ENCODE data around the gene ADIPOR2.
A peak's percentile ranks its signal among the peaks of the same experiment; 100 is the strongest.
"Not testable (repeated sequence)": the region's sequence is repeated elsewhere in the genome, so short reads cannot be mapped to it uniquely, and the experiment has no call there.

The ADIPOR2 gene

GRCh38 chr12:1705774-1706631, 15.1 kb downstream of the ADIPOR2 start:
- no peak for DNase-seq

GRCh38 chr12:1706632-1706980, 15.7 kb downstream of the ADIPOR2 start:
- no peak for DNase-seq

GRCh38 chr12:1707051-1707450, 16.2 kb downstream of the ADIPOR2 start:
- DNase-seq: no peak

GRCh38 chr12:1709968-1710367, 19.1 kb downstream of the ADIPOR2 start:
- DNase-seq: not testable (repeated sequence)

- not testable (repeated sequence) for DNase-seq
Observed at GRCh38 chr12:1710870-1711269, 20.0 kb downstream of the ADIPOR2 start.

- peak; percentile 13 for DNase-seq
Observed at GRCh38 chr12:1711536-1712211, 20.8 kb downstream of the ADIPOR2 start.

- not testable (repeated sequence) for DNase-seq
Observed at GRCh38 chr12:1712305-1712704, 21.4 kb downstream of the ADIPOR2 start.

- not testable (repeated sequence) for DNase-seq
Observed at GRCh38 chr12:1712852-1713251, 22.0 kb downstream of the ADIPOR2 start.

DNA sequence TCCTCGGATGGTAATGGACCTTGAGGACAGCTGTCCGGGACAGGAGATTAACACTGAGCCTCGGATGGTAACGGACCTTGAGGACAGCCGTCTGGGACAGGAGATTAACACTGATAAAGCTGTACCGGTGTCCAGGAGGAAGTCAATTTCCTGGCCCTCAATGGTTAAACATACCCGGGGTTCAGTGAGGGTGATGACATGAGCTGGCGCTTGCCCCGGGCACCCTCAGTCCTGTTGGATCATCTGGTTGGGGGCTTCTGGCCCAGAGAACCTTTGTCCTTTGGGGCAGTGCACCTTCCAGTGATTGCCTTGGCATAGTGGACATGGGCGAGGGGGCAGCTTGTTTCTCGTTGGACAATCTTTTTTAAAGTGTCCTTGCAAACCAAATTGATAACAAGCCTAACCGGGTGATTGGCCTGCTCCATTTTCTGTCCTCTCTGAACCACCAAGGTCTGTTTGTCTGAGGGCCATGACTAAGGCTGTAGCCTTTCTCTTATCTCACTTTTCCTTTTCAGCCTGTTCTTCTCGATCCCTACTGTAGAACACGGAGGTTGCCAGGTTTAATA, 23.0 kb downstream of the ADIPOR2 start:
- DNase-seq: not testable (repeated sequence)

GRCh38 chr12:1715459-1715858, 24.6 kb downstream of the ADIPOR2 start:
- DNase-seq: not testable (repeated sequence)

GRCh38 chr12:1716215-1716862, 25.5 kb downstream of the ADIPOR2 start:
- DNase-seq: no peak

DNA sequence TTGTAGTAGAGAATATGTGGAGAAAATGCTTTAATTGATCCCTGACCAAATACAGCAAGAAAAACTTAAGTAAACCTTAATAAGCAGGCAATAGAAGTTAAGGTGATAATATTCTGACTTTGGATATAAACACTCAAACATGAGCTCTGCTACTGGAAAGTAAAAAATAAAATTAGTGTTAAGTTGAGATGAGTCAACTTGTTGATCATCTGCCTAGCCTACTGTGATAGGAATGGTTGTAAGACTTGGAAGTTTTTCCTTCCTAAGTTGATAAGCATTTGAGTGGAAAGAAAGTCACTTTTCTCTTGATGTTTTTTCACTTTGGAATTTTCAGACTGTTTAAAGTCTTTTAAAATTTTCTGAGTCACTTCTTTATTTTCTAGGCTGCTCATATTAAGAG, 26.0 kb downstream of the ADIPOR2 start:
- no peak for DNase-seq

DNA sequence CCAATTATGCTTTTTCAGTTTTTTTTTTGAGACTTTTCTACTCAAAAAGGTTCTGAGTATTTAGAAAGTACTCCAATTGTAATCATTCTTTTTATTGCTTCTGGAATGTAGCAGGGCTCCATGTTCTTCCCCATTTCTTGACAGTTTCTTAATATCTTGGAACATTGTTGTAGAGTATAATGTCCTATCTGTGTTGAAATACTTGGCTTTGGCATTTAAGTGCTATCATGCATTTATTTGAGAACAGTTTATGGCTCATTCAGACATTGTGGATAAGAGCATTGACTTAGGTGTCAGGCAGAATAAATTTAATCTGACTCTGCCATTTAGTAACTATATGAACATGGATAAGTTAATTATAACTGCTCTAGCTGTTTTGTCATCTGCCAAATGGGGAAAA, 28.3 kb downstream of the ADIPOR2 start:
- no peak for DNase-seq

- DNase-seq: no peak
Observed at GRCh38 chr12:1720494-1720893, 29.6 kb downstream of the ADIPOR2 start.

GRCh38 chr12:1723721-1724120, 32.9 kb downstream of the ADIPOR2 start:
- DNase-seq: no peak

GRCh38 chr12:1724250-1724649, 33.4 kb downstream of the ADIPOR2 start:
- DNase-seq: no peak

DNA sequence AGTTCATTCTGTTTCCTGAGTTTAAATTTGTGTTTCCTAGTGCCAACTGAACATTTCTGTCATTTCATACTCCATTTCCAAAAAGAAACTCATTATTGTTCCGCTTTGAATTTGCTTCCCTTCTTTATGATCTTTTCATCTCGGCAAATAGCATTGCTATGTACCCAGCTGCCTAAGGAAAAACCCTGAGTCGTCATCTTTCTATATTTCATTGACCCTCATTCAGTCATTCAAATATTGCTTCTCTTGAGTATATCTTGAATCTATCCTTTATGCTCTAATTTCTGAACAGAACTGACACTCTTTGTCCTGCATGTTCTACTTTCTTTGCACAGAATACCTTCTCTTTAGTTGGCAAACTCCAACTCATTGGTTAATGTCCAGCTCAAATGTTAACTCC, 35.9 kb downstream of the ADIPOR2 start:
- no peak for DNase-seq

DNA sequence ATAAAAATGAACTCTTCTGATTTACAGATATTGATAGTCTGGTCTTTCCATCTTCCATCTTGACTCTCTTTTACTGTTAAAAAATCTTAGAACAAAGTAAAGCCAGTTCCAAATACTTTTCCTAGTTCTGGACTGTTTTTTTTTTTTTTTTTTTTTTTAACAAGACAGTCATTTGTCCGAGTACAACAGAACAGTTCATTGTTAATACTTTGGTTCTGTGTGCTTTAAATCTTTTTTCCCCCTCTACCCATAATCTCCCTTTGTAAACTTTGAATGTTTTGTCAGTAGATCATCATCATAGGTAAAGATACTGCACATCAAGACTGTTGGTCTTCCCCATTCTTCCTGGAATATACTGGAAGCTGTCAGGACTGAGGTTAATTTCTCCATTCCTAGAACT, 38.0 kb downstream of the ADIPOR2 start:
- DNase-seq: no peak

DNA sequence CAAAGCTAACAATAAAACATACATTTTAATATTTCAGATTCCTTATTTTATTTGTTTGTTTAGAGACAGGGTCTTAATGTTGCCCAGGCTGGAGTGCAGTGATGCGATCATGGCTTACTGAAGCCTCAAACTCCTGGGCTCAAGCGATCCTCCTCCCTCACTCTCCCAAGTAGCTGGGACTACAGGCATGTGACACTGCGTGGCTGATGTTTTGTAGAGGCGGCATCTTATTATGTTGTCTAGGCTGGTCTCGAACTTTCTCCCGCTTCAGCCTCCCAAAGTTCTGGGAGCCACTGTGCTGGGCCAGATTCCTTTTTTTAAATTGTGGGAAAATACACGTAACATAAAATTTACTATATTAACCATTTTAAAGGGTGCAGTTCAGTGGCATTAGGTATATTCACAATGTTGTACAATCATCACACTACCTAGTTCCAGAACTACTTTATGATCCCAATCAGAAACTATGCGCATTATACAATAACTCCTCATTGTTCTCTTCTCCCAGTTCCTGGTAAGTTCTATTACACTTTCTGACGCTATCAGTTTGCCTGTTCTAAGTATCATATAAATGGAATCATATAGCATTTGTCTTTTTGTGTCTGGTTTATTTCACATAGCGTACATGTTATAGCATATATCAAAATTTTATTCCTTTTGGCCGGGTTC, 40.3 kb downstream of the ADIPOR2 start:
- no peak for DNase-seq

GRCh38 chr12:1731688-1732078, 40.8 kb downstream of the ADIPOR2 start:
- DNase-seq: not testable (repeated sequence)

- DNase-seq: no peak
Observed at GRCh38 chr12:1732914-1733313, 42.0 kb downstream of the ADIPOR2 start.

GRCh38 chr12:1733712-1734111, 42.8 kb downstream of the ADIPOR2 start:
- not testable (repeated sequence) for DNase-seq

Data from fibroblast of skin of right quadriceps (primary cell).